ENCODE measurements around the gene SUV39H2.
"Not testable (repeated sequence)": the region's sequence is repeated elsewhere in the genome, so short reads cannot be mapped to it uniquely, and the experiment has no call there.

SUV39H2 gene

GRCh38 chr10:14859043-14859442 is 19.6 kb upstream of the SUV39H2 start:
- H3K4me3 ChIP-seq (ENCODE audit: low read length) = no peak overlapping the region
- DNase-seq (ENCODE audit: low read depth) = no peak
- TF ChIP-seq, protein P1, sequence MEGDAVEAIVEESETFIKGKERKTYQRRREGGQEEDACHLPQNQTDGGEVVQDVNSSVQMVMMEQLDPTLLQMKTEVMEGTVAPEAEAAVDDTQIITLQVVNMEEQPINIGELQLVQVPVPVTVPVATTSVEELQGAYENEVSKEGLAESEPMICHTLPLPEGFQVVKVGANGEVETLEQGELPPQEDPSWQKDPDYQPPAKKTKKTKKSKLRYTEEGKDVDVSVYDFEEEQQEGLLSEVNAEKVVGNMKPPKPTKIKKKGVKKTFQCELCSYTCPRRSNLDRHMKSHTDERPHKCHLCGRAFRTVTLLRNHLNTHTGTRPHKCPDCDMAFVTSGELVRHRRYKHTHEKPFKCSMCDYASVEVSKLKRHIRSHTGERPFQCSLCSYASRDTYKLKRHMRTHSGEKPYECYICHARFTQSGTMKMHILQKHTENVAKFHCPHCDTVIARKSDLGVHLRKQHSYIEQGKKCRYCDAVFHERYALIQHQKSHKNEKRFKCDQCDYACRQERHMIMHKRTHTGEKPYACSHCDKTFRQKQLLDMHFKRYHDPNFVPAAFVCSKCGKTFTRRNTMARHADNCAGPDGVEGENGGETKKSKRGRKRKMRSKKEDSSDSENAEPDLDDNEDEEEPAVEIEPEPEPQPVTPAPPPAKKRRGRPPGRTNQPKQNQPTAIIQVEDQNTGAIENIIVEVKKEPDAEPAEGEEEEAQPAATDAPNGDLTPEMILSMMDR (conservative IDR thresholded peaks at IDR 0.05; ENCODE audit: low read length) = no peak

DNA sequence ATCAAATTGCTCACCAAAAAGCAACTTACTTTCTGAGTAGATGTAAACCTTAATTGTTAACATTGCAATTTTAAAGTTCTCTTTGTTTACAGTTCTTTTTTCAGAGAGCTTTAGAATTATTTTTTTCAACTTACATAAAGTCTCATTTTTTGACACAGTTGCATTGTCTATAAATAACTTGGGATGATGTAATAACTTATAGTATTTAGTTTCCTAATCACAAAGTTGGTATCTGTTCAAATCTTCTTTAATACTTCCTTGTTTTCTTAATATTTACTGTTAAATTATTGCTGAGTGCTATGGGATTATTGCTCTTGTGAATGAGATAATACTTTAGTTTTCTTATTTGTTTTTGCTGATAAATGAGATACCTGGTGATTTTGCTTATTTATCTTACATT is 18.9 kb upstream of the SUV39H2 start:
- TF ChIP-seq, protein P1 (conservative IDR thresholded peaks at IDR 0.05; ENCODE audit: low read length) = no peak
- no peak overlapping the region for H3K4me3 ChIP-seq (ENCODE audit: low read length)
- DNase-seq (ENCODE audit: low read depth) = peak; percentile 7

GRCh38 chr10:14860791-14861190 is 17.9 kb upstream of the SUV39H2 start:
- TF ChIP-seq, protein P1 (conservative IDR thresholded peaks at IDR 0.05; ENCODE audit: low read length) = no peak
- DNase-seq (ENCODE audit: low read depth) = no peak
- H3K4me3 ChIP-seq (ENCODE audit: low read length) = no peak overlapping the region

DNA sequence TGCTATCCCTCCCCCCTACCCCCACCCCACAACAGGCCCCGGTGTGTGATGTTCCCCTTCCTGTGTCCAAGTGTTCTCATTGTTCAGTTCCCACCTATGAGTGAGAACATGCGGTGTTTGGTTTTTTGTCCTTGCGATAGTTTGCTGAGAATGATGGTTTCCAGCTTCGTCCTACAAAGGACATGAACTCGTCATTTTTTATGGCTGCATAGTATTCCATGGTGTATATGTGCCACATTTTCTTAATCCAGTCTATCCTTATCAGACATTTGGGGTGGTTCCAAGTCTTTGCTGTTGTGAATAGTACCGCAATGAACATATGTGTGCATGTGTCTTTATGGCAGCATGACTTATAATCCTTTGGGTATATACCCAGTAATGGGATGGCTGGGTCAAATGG is 14.2 kb upstream of the SUV39H2 start:
- not testable (repeated sequence) for H3K4me3 ChIP-seq (ENCODE audit: low read length); DNase-seq (ENCODE audit: low read depth)

DNA sequence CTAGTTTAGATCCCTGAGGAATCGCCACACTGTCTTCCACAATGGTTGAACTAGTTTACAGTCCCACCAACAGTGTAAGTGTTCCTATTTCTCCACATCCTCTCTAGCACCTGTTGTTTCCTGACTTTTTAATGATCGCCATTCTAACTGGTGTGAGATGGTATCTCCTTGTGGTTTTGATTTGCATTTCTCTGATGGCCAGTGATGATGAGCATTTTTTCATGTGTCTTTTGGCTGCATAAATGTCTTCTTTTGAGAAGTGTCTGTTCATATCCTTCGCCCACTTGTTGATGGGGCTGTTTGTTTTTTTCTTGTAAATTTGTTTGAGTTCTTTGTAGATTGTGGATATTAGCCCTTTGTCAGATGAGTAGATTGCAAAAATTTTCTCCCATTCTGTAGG is 13.8 kb upstream of the SUV39H2 start:
- DNase-seq (ENCODE audit: low read depth); H3K4me3 ChIP-seq (ENCODE audit: low read length): not testable (repeated sequence)

DNA sequence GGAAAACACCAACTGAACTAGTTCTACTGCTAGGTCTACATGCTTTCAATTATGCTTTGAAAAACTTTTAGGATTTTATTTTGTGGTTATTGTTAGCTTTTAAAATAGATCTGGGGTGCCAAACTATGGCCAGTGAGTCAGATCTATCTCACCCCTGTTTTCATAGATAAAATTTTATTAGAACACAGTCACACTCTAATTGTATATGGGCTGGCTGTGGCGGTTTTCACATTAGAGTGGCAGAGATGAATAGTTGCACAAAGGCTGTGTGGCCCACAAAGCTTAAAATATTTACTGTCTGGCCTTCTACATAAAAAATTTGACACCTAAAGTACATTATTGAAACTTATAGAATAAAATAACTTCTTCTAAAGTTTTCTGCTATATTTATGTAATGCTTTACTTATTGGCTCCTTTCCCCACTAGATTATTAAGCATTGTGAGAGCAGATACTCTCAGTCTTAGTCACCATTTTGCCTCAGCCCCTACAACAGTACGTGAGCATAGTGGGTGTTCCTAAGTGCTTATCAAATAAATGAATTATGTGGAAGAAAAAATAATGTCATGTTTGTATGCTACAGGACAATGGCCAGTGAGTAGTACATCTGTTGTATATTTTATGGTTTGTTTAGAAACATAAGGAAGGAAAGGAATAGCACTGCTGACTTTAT is 5.4 kb upstream of the SUV39H2 start:
- H3K4me3 ChIP-seq (ENCODE audit: low read length) = no peak overlapping the region
- TF ChIP-seq, protein P1 (conservative IDR thresholded peaks at IDR 0.05; ENCODE audit: low read length) = no peak
- peak; percentile 70 for DNase-seq (ENCODE audit: low read depth)

DNA sequence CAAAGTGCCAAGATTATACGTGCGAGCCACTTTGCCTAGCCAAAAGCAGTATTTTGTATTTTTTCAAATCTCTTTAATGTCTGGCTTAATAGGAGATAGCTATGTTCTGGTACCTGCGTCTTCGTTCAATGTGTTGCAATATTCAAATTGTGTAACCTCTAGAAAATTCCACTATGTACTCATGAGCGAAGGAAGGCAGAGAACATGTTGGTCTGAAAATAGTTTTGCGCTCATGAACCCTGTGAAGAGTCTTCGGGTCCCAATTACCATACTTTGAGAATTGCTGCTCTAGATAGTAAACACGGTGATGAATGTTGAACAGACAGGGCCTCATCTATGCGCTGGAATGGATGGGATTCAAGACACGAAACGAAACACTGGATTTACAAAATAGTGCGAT is 2.7 kb upstream of the SUV39H2 start:
- TF ChIP-seq, protein P1 (conservative IDR thresholded peaks at IDR 0.05; ENCODE audit: low read length) = no peak
- no peak for DNase-seq (ENCODE audit: low read depth)
- H3K4me3 ChIP-seq (ENCODE audit: low read length) = no peak overlapping the region

DNA sequence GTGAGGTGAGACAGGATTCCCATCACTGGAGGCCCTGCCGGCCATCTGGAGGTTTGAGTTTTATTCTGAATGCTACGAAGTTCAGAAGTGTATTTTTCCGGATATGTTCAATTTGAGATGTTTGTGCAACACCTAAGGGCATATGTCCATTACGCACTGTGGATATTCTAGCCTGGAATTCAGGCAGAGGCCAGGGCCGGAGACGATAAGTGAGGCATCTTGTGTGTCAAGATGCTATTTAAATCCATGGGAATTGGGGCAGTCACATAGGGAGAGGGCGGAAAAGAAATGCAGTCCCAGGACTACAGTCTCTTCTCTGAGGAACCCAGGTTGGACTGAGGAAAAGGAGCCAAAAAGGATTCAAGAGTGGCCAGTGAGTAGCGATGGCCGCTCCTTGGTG is 1.9 kb upstream of the SUV39H2 start:
- peak overlapping the region; percentile 90 for H3K4me3 ChIP-seq (ENCODE audit: low read length)
- DNase-seq (ENCODE audit: low read depth) = no peak
- TF ChIP-seq, protein P1 (conservative IDR thresholded peaks at IDR 0.05; ENCODE audit: low read length) = no peak

All from AG10803 (cell line).